Stimulated activated CD8-positive, alpha-beta memory T cell treated with anti-CD3 and anti-CD28 coated beads, Interleukin-7, amount 100 ng/mL, for 24 hours (primary cell): ENCODE data around the gene KIAA1549.
"Not testable (repeated sequence)": the region's sequence is repeated elsewhere in the genome, so short reads cannot be mapped to it uniquely, and the experiment has no call there.

Source experiments
- DNase-seq: peaks from one replicate; pipeline ENCODE4 v3.0.0-alpha.2; 2020; ENCODE audit warnings: low read depth

KIAA1549 gene

DNA sequence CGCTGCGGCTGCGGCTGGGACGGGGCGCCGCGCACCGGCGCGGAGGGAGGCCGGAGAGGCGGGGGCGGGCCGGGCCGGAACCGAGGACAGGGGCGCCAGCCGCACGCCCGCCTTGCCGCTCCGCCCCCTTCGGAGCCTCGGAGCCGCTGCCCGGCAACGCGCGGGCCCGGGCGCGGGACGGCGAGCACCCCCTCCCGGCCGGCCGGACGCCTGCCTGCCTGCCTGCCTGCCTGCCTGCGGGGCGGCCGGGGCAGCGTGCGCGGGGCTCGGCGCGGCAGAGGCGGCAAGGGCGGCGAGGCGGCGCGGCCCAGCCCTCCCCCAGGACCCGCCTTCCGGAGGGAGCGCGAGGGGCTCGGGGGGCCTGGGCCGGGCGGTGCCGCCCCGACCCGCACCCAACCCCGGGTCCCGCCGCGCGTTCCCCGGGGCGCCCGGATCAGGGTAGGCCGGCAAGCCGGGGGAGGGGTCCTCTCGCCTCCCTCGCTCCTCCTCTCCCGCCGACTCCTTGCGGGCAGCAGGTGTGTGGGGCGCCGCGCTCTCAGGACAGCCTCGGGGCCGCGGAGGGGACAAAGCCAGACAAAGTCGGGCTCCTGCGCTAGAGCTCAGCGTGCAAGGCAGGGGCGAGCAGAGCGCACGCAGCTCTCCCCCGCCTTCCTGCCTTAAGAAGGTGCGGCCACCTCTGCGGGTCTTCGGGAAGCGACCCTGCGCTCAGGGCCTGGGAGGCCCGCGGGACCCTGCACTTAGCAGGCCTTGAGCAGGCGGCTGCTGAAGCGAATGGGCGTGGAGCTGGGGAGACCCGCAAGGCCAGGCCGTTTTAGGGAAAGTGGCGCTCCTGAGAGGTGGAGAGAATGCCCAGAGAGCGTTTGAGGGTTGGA is at the start of gene KIAA1549:
KIAA1549 (minus strand) TSS at position 58 of the 872 bp plus-strand sequence. CDS start 120 bp downstream, outside the sequence.
- no peak for DNase-seq

DNA sequence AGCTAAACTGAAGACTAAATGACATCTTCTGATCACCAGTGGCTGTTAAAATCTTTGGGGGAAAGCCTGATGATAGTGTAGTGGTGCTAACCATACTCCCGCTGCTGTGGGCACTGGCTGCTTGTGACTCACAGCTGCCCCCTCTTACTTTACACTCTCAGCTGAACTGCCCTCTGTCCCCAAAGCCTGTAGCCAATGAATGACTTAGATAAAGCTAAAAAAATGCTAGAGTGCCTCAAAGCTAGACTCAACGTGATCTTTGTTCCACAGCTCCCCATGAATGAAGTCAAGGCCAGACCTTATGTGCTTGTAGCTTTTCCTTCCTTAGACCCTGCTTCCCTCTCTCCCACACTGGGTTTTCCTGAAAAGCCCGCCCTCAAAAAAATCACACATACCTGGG is 48.2 kb upstream of the KIAA1549 start:
- DNase-seq: no peak

DNA sequence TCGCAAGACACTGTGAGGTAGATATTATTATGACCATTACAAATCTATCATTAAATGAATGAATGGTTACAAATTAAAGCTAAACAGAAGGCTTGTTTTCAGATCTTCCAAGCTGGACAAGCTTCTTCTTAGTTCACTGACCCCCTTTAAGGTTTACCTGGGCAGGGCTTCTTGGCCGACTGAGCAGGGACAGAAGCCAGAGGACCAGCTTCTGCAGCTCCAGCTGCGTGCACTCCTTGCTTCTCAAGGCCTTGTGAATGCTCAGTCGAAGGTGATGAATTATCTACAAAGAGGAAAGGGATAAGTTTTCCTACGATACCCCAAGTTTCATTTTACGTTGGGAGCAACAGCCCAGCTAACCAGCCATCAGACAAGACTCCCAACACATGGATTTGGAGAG is 45.4 kb upstream of the KIAA1549 start:
- no peak for DNase-seq

DNA sequence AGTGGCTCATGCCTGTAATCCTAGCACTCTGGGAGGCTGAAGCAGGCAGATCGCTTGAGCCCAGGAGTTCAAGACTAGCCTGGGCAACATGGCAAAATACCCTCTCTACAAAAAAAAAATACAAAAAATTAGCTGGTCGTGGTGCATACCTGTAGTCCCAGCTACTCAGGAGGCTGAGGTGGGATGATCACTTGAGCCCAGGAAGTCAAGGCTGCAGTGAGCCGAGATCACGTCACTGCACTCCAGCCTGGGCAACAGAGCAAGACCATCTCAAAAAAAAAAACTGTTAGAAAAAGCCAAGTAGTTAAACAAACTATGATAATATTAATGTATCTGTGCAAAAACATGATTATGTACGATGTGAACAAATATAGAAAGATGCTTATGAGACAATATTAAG is 44.7 kb upstream of the KIAA1549 start:
- DNase-seq: not testable (repeated sequence)

DNA sequence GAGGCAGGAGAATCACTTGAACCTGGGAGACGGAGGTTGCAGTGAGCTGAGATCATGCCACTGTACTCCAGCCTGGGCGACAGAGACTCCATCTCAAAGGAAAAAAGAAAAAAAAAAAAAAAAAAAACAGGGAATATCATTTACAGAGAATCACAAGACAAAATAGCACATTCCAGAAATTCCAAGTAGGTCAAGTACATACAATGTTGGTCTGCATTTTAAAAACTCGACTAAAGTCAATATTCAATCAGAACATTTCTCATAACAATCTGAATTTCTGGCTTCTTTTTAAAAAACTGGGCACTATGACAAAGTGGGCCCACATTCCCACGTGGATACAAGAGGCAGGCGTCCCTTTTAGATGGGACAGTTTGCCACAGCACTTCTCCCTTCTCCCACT is 41.9 kb upstream of the KIAA1549 start:
- DNase-seq: no peak

DNA sequence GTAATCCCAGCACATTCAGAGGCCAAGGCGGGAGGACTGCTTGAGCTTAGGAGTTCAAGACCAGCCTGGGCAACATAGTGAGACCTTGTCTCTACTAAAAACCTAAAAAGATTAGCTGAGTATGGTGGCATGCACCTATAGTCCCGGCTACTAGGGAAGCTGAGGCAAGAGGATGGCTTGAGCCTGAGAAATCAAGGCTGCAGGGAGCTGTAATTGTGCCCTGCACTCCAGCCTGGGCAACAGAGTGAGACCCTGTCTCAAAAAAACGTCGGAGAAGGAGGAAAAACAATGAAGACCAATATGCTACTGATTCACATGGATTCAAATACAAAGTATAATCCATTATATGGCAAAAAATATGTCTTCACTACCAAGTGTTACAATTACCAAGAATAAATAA is 41.1 kb upstream of the KIAA1549 start:
- DNase-seq: no peak

DNA sequence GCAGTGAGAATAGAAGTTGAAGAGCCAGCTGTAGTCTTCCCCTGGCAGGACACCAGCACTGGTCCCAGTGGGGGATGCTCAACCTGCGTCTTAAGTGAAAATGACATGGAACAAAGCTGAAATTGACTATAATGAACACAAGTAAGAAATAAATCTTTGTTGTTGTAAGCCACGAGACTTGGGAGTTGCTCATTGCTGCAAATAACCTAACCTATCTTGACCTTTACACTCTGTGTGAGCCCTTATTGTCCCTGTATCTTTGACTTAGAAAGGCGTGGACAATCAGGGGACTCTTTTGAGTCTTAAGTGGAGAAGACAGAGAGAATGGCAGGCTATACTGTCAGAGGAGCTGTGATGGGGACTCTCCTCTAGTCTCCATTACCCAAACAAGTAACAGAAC is 37.7 kb upstream of the KIAA1549 start:
- DNase-seq: no peak

DNA sequence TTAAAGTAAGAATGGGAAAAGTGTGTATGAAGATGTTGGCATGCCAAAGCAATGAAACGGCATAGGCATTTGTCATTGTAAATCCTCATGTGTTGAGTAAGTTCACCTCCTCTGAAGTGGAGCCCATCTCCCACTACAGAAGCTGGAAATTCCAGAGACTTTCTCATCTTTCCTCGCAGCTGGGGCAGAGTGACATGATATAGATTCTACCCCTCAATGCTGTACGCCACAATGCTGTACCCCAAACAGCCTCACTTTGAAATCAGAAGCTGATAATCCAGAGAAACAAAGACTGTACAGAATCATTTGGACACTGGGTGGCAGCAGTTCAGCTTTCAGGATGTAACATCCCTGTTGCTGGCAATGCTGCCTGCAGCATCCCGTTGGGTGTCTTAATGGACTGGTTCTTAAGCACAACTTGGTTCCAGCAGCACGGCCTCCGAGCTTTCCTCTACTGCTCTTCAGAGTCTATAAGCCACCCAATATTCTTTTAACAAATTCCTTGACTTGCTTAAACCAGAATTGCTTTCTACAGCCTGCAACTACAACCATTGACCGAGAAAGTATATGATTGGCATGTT is 35.8 kb upstream of the KIAA1549 start:
- DNase-seq: no peak

DNA sequence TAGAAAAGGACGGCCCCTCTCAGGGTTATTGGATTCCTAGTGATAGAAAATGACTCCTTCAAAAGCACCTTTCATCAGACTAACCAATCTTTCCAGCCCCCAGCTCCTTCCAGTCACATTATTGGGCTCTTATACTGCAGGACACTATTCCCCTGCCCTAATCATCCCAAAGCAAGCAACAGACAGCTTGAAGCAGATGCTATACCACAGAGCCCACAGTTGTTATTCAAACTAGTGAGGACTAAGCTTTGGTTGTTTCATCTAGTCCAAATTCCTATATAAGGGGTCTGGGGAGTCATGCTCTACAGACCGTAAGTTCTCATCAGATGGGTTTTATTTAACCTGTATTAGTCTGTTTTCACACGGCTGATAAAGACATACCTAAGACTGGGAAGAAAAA is 30.2 kb upstream of the KIAA1549 start:
- no peak for DNase-seq

DNA sequence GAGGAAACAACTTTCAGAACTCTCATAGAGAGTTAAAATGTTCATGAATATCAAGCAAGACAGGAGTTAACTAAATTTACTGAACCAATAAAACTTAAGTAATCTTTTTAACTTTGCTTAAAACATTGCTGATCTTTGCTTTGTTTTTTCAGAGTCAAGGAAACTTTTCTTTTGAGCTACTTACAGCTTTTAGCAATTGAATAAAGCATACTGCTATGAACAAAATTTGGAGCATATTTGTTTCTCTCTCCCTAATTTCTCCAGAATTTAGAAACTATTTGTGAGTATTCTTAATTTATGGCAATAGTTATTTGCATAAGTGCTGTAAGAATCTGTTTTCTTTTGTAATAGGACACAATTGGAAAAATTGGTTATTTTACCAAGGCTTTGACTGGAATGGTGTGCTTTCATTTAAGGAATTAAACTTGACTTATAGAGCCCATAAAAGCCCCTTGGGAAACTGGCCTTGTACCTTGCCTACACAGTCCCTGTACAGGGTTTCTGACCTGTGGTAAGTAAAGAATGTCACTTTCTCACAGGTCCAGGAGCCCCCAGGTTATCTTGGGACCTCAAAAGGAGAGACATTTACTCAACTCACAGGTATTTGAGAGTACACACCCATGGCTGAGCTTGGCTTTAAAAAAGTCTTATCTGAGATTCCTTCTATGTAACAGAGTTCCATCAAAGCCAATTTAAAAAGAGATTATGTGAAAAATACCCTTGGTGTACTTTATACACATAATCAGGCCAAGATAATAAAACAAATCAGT is 23.3 kb upstream of the KIAA1549 start:
- no peak for DNase-seq

DNA sequence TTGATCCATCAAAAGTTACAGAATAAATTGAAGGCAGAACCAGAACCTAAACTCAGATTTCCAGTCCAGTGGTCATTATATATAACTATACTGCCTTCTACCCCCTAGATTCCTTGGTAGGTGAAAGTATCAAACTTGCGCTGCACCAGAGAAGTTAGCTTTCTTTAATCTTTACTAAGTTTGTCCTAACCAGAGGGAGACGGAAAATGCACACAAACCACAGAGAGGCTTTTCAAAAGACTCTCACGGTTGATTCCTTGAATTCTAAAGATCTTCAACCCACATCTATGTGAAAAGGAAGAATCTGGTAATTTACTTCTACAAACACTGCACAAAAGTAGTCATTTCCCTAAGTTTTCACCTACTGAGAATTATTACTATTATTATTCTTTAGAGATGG is 18.2 kb upstream of the KIAA1549 start:
- DNase-seq: no peak

DNA sequence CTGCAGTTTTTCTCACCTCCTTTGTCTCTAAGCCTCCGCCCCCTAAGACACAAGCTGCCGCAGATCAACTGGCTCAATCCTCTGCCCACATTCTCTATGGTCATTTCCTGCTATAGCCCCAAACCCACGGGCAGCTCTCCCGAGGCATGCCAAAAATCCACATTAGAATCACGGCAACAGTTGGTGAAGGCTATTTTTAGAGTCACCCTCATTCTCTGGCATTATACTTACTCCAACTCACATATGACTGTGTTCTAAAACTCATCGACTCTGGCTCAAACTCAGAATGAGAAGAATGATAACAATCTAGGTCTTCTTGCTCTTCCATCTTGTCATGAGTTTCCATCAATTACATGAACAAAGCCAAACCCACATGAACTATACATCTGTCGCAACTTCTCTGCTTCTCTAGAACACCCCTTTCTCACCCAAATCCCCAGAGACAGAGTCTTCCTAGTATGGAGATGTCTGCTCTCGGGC is 10.9 kb upstream of the KIAA1549 start:
- no peak for DNase-seq

DNA sequence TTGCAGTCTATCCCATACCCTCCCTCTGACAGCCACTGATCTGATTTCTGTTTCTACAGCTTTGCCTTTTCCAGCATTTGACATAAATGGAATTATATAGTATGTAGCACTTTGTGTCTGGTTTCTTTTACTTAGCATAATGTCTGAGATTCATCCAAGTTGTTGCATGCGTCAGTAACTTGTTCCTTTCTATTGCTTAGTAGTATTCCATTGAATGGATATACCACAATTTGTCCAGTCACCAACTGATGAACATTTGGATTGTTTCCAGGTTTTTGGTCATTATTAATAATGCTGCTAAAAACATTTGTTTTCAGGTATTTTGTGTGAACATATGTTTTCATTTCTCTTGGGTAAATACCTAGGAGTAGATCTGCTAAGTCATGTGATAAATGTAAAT is 6.5 kb upstream of the KIAA1549 start:
- no peak for DNase-seq

DNA sequence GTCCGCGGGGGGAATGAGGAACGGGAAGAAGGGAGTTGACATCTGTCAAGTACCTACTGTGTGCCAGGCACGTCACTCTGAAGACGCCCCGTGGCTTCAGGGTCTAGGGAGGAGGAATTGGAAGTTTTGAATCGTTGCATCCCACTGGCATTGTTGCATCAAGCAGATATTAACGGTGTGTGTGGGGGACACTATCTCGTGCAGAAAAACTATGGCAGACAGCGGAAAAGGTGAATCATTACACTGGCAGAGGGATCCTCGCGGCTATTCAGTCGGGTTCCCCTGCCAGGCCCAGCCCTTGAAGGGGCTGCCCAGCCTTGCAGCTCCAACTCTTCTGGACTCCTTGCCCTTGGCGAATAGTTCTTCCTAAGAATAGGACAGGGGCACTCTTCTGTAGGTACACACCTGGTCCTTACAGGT is 1.0 kb upstream of the KIAA1549 start:
- no peak for DNase-seq

DNA sequence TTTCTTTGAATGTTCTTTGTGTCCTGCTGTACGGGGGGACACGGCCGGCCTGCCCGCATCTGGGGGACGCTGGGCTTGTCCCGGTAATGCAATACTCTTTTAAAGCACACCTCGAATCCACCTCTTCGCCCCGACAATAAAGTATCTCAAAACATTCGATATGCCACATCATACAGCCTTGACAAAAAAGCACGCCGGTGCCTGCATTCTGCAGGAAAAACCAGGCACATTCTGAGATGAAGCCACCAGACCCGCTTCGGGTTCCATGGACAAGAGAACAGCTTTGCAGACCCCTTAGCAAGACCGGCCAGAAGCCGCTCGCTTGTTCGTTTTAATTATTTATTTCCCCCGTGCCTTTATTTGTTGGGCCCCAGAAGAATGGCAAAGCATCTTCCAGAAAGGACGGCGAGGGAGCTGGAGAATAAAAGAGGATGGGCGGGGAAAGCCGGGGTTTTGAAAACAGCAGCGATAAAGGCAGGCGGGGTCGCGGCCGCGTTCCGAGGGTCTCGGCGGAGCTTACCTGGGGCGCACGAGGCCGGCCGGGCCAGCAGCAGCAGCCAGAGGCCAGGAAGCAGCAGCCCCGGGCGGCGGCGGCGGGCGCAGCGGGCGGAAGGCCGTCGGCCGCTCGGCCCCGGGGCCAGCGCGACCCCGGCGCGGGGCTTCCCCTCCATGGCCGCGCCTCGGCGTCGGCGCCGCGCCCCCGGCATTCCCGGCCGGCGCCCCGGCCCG is 462 bp downstream of the KIAA1549 start:
- DNase-seq: no peak

DNA sequence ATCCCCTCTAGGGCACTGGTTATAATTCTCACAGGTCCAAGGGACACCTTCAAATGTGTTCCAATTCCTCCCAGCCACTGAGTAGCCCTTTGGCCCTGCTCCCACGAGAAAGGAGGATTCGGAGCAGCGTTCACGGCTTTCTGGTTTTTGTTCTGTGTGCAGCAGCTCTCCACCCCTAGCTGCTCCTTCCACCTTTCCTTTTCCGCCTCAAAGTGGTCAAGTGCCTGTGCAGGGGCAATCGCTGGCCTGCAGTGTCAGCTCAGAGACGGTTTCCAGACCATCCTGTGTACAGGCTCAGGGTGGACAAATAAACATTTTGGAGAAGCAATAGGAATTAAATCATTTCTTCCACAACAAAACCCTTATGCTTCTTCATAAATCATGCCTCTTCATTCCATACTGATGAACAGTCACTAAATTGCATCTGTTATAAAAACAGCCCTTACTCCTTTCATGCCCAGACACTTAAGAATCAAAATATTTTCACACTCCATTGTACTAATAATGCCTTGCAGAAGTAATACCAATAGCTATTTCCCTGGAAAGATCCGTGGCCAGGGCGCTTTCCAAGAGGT is 1.1 kb downstream of the KIAA1549 start:
- DNase-seq: no peak

DNA sequence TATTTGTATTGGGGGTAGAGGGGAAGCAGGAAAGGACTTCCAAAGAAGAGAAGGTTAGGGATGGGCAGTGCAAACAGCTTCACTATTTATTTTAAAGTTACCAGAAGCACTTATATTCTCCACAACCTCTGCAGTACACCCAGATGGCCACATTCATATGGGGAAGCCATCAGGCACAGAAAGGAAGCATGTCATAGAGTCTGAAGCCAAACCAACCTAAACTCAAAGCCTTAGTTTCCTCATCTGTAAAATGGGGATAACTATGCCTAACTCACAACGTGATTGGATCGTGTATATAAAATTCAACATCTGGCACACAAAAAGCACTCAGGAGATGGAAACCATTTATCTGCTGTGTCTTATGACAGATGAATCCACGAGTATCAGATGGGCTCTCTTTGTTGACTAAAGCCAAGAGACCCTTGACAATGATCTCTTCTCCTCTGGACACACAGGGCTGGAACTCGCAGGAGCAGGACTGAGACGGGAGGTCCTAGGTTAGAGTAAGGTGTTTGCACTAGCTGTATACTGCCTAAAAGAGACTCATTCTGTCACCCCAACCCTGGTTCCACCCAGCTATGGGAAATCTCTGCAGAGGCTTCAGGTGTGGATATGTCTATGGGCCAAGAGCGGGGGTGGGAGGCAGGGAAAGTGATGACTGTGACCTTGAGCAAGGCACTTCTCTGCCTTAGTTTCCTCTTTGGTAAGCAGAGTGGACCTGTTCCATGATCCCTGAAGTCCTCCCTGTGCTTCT is 1.8 kb downstream of the KIAA1549 start:
- DNase-seq: no peak

DNA sequence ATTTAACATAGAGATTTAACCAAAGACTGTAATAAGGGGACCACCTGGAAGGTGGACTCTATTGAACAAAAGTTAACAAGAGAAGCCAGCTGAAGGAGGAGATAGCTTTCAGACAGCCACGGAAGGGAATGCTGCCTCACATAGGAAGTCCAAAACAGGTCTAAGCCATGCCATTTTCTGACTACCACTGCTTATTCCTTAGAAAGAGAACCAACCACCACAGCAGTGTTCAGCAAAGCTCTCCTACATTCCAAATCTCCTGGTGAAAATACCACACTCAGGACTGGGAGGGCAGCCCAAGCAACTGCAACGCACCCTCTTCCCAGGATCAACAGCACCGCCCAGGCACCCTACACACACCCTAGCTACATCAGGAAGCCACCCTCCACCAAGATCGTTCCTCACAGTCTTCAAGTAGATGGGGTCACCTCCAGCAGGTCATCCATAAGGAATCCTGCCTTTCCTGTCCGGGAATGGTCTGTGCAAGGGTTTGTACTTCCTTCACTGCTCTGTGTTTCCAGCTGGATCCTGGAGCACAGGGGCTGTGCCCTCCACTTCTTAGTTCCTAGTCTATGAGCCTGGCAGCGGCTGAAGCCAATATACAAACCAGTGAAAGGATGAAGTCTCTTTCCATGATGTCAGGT is 2.5 kb downstream of the KIAA1549 start:
- no peak for DNase-seq

DNA sequence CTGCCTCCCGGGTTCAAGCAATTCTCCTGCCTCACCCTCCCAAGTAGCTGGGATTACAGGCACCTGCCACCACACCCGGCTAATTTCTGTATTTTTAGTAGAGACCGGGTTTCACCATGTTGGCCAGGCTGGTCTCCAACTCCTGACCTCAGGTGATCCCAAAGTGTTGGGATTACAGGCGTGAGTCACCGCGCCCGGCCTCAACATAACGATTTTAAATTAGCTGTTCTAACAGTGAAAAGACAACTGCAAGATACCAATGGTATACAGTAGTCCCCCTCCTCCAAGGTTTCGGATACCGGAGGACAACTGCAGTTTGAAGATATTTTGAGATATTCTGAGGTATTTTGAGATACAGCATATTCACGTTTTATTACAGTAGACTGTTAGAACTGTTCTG is 5.0 kb downstream of the KIAA1549 start:
- DNase-seq: not testable (repeated sequence)

DNA sequence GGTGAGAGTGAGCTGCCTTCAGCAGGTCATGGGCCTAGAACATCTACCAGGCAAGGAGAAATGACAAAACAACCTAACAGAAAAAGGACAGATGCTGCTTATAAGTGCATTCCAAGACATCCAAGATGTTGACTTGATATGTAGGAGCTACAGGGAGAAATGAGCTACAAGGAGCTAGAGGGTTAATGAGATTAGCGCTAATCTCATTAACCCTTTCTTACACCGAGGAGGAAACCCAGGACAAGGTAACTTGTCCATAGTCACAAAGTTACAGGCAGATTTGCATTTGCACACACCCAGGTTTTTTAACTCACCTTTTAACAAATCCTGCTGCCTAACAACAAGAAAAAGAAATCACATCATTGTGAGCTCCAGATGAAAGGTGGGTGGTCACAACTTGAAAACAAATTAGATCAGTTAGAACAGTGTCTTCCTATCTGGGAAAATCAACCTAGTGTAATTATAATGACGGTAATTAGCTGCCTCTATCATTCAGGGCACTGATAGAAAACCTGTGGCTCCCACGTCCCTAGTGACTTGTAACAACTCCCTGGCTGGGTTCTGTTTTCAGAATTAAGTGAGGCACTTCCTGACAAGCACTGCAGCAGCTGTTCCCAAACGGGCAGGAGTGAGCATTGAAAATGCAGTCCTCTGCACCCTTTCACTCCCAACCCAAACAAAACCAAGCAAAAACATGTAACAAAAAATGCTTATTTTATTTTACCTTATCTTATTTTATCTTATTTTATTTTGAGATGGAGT is 5.7 kb downstream of the KIAA1549 start:
- no peak for DNase-seq
